Suppressor macrophage treated with lipopolysaccharide for 1 hour (primary cell): ENCODE results near the gene NOL3.

ENCODE experiments used
- DNase-seq, 3 donors: peaks; one replicate each; pipeline ENCODE4 v3.0.0-alpha.2; 2020 to 2022

The NOL3 gene

GRCh38 chr16:67207249-67208091, 37.1 kb downstream of the NOL3 start:
- DNase-seq = peak in 1 of 3 donors; percentile 21

GRCh38 chr16:67208154-67208896, 38.0 kb downstream of the NOL3 start:
- no peak for DNase-seq

GRCh38 chr16:67209565-67209964, 39.2 kb downstream of the NOL3 start:
- no peak for DNase-seq

- DNase-seq = no peak
Measured at GRCh38 chr16:67210069-67210937, 40.0 kb downstream of the NOL3 start.

GRCh38 chr16:67211674-67212073, 41.3 kb downstream of the NOL3 start:
- DNase-seq = no peak

GRCh38 chr16:67212766-67213165, 42.4 kb downstream of the NOL3 start:
- no peak for DNase-seq

- DNase-seq = no peak
Measured at GRCh38 chr16:67213197-67214019, 43.1 kb downstream of the NOL3 start.

GRCh38 chr16:67215706-67216105, 45.4 kb downstream of the NOL3 start:
- DNase-seq = peak; percentile 37 to 68 (median 65)

GRCh38 chr16:67216612-67217490, 46.5 kb downstream of the NOL3 start:
- peak; percentile 57 to 79 (median 76) for DNase-seq

- DNase-seq = no peak
Measured at GRCh38 chr16:67223992-67224391, 53.7 kb downstream of the NOL3 start.
